Stimulated activated memory B cell treated with anti-CD40 and anti-IgM and Interleukin-4, amounts not matched to agents 10 μg/mL and 1 μg/mL and 100 μg/mL, for 72 hours (primary cell): Measurements from ENCODE around the gene TRIML2.
"Not testable (repeated sequence)": the region's sequence is repeated elsewhere in the genome, so short reads cannot be mapped to it uniquely, and the experiment has no call there.

Experiments used
- ATAC-seq: fragments of 150-1000 bp; cut with Tn5 transposase; 2 replicates; pipeline ENCODE4 v1.10.0; 2021
- H3K27ac Mint-ChIP-seq: one replicate; pipeline ENCODE4 v1.8.0; 2022; ENCODE audit warnings: mild to moderate bottlenecking, mixed read lengths
- H3K27me3 Mint-ChIP-seq: one replicate; pipeline ENCODE4 v1.8.0; 2022; ENCODE audit warnings: mixed read lengths
- H3K36me3 Mint-ChIP-seq: one replicate; pipeline ENCODE4 v1.8.0; 2022; ENCODE audit warnings: mixed read lengths
- H3K4me1 Mint-ChIP-seq: one replicate; pipeline ENCODE4 v1.8.0; 2022; ENCODE audit warnings: mixed read lengths
- H3K4me3 Mint-ChIP-seq: one replicate; pipeline ENCODE4 v1.8.0; 2022; ENCODE audit warnings: mild to moderate bottlenecking, moderate library complexity, mixed read lengths
- H3K9me3 Mint-ChIP-seq: one replicate; pipeline ENCODE4 v1.8.0; 2022; ENCODE audit warnings: mixed read lengths

The TRIML2 gene

DNA sequence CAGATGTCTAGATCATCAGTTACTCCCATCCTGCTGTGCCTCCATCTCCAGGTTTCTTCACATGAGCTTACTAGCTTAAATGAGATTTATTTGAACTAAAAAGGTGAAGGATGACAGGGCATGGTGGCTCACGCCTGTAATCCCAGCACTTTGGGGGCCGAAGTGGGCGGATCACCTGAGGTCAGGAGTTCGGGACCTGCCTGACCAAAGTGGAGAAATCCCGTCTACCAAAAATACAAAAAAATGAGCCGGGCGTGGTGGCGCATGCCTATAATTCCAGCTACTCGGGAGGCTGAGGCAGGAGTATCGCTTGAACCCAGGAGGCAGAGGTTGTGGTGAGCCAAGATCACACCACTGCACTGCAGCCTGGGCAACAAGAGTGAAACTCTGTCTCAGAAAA lies 63.9 kb downstream of the TRIML2 start:
- ATAC-seq, H3K27ac Mint-ChIP-seq: not testable (repeated sequence)

DNA sequence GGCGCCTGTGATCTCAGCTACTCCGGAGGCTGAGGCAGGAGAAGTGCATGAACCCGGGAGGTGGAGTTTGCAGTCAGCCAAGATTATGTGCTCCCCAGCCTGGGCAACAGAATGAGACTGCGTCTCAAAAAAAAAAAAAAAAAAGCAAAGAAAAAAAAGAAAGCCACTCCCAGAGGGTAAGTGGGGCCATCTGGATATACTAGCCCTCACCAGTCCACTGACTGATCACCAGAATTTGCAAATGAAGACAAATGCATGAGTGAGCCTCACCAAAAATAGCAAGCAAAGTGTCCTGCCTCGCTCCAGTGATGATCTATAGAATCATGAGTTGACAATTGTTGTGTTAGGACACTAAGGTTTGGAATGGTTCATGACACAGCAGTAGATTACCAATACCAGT lies 66.2 kb downstream of the TRIML2 start:
- peaks cover 3% of the 10 kb centered on the region for H3K9me3 Mint-ChIP-seq
- no peak overlapping the region for H3K4me3 Mint-ChIP-seq
- ATAC-seq, result no peak
- no peaks in the 10 kb centered on the region for H3K36me3 Mint-ChIP-seq
- H3K27me3 Mint-ChIP-seq, result no peaks in the 10 kb centered on the region
- H3K4me1 Mint-ChIP-seq, result no peaks in the 10 kb centered on the region
- no peak overlapping the region for H3K27ac Mint-ChIP-seq

More for the DNA sequence above, 63.9 kb downstream of the TRIML2 start:
- not testable (repeated sequence) for H3K27me3 Mint-ChIP-seq, H3K4me1 Mint-ChIP-seq, H3K36me3 Mint-ChIP-seq, H3K4me3 Mint-ChIP-seq, H3K9me3 Mint-ChIP-seq

DNA sequence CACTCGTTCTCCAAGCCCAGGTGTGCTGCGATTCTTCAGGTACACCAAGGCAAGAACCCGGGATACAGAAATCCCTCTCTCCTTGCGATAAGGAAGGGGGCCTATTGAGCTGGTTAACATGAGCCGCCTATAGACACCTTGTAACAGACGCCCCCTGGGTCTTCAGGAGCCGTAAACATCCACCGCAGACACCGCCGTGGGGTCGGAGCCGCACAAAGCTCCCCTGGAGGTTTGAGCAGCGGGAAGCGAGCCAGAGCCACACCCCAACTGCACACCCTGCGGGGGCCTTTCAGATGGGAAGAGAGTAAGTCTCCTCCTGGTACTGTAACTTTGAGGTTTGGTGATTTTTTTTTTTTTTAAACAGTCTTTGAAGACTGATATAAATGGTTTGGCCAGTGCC lies 67.2 kb downstream of the TRIML2 start:
- Mint-ChIP-seq H3K9me3 (peaks cover 3% of the 10 kb centered on the region), H3K36me3 (no peaks in the 10 kb centered on the region), H3K27ac (no peak overlapping the region), H3K27me3 (no peaks in the 10 kb centered on the region), H3K4me3 (no peak overlapping the region), H3K4me1 (no peaks in the 10 kb centered on the region)
- no peak for ATAC-seq

DNA sequence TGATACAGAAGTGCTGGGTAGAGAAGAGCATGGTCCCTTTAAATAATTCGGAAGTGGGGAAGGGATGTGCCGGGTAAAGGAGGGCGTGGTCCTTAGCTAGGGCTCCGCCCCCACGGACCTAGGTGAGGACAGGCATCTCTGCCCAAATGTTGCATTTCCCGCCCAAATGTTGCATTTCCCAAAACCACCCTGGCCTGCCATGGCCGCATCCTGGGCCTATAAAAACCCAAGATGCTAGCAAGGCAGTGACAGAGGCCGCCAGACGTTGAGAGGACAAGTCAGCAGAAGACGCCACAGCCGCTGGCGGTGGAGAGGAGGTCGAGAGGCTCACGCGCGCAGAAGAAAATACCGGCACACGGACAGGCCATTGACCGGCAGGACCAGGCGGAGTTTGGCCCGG lies 67.7 kb downstream of the TRIML2 start:
- no peak overlapping the region for H3K27ac Mint-ChIP-seq
- H3K36me3 Mint-ChIP-seq, result no peaks in the 10 kb centered on the region
- ATAC-seq, result no peak
- peaks cover 3% of the 10 kb centered on the region for H3K9me3 Mint-ChIP-seq
- no peaks in the 10 kb centered on the region for H3K27me3 Mint-ChIP-seq
- no peaks in the 10 kb centered on the region for H3K4me1 Mint-ChIP-seq
- no peak overlapping the region for H3K4me3 Mint-ChIP-seq
